GM12875 (cell line): Measurements from ENCODE around the gene HACL1.

ENCODE experiments used
- H3K4me3 ChIP-seq: one replicate; pipeline ENCODE4 v1.5.1; 2011; ENCODE audit warnings: low read depth, low read length, control low read depth
- TF ChIP-seq, protein P1 (sequence below): IDR thresholded peaks from 2 replicates; pipeline ENCODE4 v1.5.1; 2011; ENCODE audit warnings: low read depth, mild to moderate bottlenecking, control low read depth, inconsistent platforms, low read length, moderate library complexity, borderline replicate concordance; ENCODE audit not compliant: insufficient read depth

The HACL1 gene

DNA sequence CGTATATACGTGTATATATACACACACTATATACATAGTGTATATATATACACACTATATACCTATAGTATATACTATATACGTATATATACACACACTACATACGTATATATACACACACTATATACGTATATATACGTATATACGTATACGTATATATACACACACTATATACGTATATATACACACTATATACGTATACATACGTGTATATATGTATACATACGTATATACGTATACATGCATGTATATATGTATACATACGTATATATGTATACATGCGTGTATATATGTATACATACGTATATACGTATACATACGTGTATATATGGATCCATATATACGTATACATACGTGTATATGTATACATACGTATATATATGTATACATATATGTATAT lies 9.4 kb downstream of the HACL1 start:
- H3K4me3 ChIP-seq = no peak overlapping the region
- TF ChIP-seq, protein P1, sequence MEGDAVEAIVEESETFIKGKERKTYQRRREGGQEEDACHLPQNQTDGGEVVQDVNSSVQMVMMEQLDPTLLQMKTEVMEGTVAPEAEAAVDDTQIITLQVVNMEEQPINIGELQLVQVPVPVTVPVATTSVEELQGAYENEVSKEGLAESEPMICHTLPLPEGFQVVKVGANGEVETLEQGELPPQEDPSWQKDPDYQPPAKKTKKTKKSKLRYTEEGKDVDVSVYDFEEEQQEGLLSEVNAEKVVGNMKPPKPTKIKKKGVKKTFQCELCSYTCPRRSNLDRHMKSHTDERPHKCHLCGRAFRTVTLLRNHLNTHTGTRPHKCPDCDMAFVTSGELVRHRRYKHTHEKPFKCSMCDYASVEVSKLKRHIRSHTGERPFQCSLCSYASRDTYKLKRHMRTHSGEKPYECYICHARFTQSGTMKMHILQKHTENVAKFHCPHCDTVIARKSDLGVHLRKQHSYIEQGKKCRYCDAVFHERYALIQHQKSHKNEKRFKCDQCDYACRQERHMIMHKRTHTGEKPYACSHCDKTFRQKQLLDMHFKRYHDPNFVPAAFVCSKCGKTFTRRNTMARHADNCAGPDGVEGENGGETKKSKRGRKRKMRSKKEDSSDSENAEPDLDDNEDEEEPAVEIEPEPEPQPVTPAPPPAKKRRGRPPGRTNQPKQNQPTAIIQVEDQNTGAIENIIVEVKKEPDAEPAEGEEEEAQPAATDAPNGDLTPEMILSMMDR = no peak

DNA sequence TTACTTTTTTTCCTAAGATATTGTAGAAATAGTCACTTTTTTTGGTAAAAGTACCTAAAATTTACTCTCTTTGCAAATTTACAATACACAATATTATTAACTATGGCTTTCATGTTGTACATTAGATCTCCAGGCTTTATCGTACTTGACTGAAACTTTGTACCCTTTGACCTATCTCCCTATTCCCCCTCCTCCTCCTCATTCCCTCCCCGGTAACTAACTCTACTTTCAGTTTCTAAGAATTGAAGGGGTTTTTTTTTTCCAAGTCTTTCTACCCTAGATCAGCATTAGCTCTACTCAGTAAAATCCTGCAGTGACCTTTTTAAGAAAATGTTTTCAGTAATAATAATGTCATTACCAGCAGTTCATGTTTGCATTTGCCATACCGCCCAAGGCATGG lies 10.1 kb downstream of the HACL1 start:
- no peak overlapping the region for H3K4me3 ChIP-seq
- TF ChIP-seq, protein P1 = no peak

DNA sequence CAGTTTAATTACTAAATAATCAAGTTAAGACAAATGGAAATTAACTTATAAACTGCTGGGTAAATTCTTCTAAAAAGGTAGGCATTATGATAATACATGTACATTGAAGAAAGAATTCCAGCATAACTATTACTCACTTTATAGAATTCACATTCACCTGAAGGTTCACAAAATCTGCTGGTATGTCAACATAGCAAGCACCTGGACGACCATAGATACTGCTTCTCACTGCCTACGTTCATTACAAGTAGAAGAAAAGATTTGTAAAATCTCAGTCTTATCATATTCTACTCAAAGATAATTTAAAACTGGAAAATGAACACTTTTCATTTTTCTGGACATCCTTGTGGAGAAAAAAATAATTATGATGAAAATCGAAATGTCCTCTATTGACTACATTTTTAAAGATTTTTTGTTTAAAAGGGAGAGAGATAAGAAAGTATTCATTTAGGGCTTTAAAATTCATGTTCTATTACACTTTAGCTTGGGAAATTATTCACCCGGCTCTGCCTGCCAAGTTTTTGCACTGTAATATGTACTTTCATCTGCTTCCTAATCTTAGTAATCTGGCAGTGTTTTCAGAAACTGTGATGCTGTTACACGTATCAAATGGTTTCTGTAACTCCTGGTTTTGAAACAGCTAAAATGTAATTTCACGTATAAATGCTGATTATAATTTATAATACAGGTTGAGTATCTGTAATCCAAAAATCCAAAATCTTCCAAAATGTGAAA lies 16.1 kb downstream of the HACL1 start:
- no peak overlapping the region for H3K4me3 ChIP-seq
- TF ChIP-seq, protein P1 = no peak

DNA sequence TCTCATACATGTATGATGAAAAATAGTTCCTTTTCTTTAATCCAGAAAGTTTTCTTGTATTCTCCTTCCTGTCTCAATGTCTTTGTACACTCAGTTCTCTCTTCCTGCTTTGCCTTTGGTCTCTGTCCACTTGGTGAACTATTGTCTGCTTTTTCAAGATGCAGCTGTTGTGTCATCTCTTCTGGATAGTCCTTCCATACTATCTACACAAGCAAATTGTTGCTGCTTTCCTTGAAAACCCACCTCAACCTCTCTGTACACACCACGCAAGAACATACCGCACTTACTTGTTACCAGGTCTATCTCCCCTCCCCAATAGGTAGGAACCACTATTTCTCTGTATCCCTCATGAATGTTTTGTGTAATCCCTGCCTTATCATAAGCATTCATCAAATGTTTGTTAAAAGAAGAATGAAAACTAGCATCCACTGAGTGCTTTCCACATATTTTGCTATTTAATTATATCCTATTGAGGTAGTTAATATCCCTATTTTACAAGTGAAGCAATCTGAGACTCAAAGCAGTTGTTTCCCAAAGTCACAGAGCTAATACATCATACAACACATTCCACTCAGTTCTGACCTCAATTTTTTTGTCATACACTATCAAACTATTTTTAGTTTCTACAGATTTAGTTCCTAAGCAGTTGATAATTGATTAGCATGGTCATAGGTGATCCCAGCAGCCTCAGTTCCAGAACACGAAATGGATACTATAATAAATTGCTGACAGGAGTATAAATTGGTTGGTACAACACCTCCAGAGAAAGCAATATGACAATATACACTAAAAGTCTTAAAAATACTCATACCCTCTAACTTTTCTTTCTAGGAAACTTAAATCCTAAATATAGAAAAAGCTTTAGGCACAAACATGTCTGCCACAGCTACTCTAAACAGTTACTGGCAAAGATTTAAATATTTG lies 19.6 kb downstream of the HACL1 start:
- H3K4me3 ChIP-seq = no peak overlapping the region
- TF ChIP-seq, protein P1 = no peak

DNA sequence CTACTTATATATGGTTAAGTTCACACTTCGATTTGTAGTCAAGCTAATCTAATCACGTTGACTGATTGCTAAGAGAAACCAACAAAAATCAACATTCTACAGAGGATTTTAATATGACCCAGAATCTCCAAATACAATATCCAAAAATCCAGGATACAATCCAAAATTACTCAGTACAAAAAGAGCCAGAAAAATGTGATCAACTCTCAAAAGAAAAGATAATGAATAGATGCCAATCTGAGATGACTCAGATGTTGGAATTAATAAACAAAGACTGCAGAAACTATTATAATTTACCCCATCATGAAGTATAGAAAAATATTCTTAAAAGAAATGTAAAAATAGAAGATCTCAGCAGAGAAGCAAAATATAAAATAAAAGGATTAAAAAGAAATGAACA lies 22.3 kb downstream of the HACL1 start:
- TF ChIP-seq, protein P1 = no peak
- H3K4me3 ChIP-seq = no peak overlapping the region

DNA sequence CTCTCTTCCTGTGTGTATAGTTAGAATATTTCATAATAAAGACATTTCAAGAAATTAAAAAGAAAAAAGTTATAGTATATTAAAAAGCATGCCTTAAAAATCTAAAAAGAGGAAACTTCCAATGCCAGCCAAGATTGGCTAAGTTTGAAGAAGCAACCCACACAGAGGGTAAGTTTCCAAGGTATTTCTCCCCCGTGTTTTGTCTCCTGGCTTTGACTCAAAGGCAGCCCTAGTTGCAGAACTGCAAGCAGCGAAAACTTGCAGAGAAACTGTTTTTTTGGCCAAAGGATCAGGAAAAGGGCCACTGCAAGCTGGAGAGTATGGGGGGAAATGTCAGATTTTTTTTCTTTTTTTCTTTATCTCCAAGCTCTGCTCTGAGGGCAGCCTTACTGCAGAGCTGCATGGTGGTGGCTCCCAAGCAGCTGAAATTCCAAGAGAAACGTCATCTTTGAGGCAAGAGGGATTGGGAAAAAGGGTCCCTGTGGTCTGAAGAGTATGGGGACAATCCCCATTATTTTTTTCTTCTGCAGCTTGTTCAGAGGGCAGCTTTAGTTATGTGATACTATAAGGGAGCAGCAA lies 23.0 kb downstream of the HACL1 start:
- TF ChIP-seq, protein P1 = no peak
- no peak overlapping the region for H3K4me3 ChIP-seq
